AG09309 (cell line): Measurements from ENCODE around the gene ABCA3.

Source experiments
- DNase-seq: peaks from one replicate; pipeline ENCODE4 v3.0.0-alpha.2; 2010; ENCODE audit warnings: low read depth
- H3K4me3 ChIP-seq: 2 replicates; pipeline ENCODE4 v1.5.1; 2011; ENCODE audit warnings: mild to moderate bottlenecking, low read depth, low read length, moderate library complexity; ENCODE audit not compliant: control insufficient read depth
- CTCF ChIP-seq: IDR thresholded peaks from 2 replicates; pipeline ENCODE4 v1.5.1; 2011; ENCODE audit warnings: mild to moderate bottlenecking, low read depth, low read length, inconsistent platforms; ENCODE audit not compliant: insufficient read depth, control insufficient read depth; ENCODE audit errors: missing control alignments

Gene ABCA3

DNA sequence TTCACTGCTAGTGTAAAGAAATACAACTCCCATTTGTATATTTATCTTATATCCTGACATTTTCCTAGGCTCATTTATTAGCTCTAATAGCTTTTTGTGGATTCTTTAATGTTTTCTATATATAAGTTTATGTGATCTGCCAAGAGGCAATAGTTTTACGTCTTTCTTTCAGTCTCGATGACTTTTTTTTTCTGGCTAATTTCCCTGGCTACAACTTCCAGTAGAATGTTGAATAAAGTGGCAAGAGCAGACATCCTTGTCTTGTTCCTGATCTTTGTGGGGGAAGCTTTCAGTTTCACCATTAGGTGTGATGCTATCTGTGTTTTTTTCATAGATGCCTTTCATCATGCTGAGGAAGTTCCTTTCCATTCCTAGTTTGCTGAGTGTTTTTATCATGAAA is 43.9 kb upstream of the ABCA3 start:
- TF ChIP-seq CTCF = no peak
- no peak for DNase-seq
- H3K4me3 ChIP-seq = no peak overlapping the region

GRCh38 chr16:2383501-2383900 is 43.0 kb upstream of the ABCA3 start:
- no peak for DNase-seq
- H3K4me3 ChIP-seq = no peak overlapping the region
- TF ChIP-seq CTCF = no peak

GRCh38 chr16:2374644-2375043 is 34.1 kb upstream of the ABCA3 start:
- no peak for DNase-seq
- TF ChIP-seq CTCF = no peak
- H3K4me3 ChIP-seq = no peak overlapping the region

GRCh38 chr16:2373176-2373575 is 32.6 kb upstream of the ABCA3 start:
- no peak for TF ChIP-seq CTCF
- no peak overlapping the region for H3K4me3 ChIP-seq
- DNase-seq = no peak

- TF ChIP-seq CTCF = no peak
- no peak for DNase-seq
These were observed 32.2 kb upstream of the ABCA3 start for GRCh38 chr16:2372684-2373083.

DNA sequence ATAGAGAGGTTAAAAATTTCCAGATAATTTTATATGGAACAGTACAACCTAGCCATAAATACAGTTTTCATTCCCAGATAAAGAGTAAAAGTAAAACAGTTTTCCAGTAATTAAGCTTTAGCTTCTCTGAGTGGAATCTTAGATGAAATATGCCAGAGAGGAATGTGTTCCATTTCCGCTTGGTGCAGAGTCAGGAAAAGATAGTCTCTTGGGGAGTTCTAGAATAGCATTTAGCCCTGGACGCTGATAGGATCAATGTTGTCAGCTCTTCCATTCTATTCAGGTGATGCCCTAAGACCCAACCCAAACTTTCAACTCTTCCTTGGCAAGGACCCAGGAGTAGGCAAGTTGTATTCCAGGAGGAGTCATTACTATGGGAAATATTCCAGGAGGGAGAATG is 30.9 kb upstream of the ABCA3 start:
- H3K4me3 ChIP-seq = no peak overlapping the region
- no peak for DNase-seq
- TF ChIP-seq CTCF = no peak

More at GRCh38 chr16:2372684-2373083, 32.2 kb upstream of the ABCA3 start:
- no peak overlapping the region for H3K4me3 ChIP-seq

DNA sequence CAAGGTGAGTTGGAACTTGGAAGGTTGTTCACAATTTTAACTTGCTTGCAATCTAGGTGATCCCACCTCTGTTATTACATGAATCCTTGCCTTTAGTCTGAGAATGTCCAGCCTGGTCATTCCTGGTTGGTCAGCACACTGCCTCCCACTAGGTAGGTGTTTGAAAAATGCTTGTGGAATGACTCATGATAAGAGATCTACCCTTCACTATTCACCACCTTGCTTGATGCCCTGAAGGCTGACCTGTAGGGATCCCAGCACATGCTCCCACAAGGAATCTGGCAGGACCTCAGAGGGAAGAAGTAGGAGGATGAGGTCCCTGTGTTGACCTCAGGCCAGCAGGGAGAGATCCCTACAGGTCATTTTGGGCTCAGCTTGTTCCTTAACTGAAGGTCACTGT is 30.2 kb upstream of the ABCA3 start:
- no peak for TF ChIP-seq CTCF
- no peak overlapping the region for H3K4me3 ChIP-seq
- DNase-seq = no peak
